Fibroblast of skin of right quadriceps (primary cell): ENCODE data around the gene FBXO2.
A peak's percentile ranks its signal among the peaks of the same experiment; 100 is the strongest.

ENCODE experiments used
- DNase-seq: peaks from one replicate; pipeline ENCODE4 v3.0.0-alpha.2; 2013

Gene FBXO2, protein sequence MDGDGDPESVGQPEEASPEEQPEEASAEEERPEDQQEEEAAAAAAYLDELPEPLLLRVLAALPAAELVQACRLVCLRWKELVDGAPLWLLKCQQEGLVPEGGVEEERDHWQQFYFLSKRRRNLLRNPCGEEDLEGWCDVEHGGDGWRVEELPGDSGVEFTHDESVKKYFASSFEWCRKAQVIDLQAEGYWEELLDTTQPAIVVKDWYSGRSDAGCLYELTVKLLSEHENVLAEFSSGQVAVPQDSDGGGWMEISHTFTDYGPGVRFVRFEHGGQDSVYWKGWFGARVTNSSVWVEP

GRCh38 chr1:11654137-11654938 is at the start of gene FBXO2, which contains the start of gene FBXO44:
TSS of gene FBXO2 (minus strand) at chr1:11654429. CDS start at chr1:11654340, 89 bp downstream.
TSS of gene FBXO44 (plus strand) at chr1:11654877. CDS start at chr1:11655836, 959 bp downstream.
- no peak for DNase-seq

GRCh38 chr1:11703357-11704193 is 49.3 kb upstream of the FBXO2 start:
- DNase-seq = no peak

DNA sequence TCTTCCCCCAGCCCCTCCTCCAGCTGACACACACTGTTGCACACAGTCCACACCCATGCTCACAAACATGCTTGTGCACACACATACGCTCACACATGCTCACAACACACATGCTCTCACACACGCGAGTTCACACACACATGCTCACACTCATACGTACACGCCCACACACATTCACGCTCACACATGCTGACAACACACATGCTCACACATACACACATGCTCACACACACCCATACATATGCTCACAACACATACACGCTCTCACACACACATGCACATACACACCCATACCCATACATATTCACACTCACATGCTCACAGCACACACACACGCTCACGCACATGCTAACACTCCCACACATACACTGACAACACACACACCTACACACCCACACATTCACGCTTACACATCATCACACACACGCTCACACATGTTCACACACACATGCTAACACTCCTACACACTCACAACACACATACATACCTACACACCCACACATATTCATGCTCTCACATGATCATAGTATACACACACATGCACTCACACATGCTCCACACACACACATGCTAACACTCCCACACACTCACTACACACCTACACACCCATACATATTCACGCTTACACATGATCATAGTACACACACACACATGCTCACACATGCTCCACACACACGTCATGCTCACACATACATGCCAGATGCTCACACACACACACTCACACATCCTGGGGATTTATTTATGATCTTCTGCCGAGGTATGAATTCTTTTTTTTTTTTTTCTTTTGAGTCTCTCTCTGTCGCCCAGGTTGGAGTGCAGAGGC is 48.0 kb upstream of the FBXO2 start:
- DNase-seq = no peak

DNA sequence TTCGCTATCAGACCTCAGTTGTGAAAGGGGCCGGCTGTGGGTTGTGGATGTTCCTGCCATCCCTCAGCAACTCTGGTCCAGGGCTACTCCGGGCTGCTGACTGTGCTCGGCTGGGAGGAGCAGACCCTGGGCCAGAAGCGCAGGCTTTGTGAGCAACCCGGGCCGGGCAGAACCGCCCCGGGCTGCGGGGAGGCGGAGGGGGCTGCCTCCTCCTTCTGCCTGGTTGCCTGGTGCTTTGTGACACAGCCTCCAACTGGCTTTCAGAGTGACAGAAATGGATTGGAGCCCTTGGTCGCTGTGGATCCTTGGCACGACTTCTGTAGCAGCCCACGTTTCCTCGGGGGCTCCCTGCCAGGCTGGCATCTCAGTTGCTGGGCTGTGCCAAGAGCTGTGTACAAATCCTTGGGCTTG is 47.3 kb upstream of the FBXO2 start:
- no peak for DNase-seq

- no peak for DNase-seq
These were observed 46.6 kb upstream of the FBXO2 start for GRCh38 chr1:11700601-11701467.

DNA sequence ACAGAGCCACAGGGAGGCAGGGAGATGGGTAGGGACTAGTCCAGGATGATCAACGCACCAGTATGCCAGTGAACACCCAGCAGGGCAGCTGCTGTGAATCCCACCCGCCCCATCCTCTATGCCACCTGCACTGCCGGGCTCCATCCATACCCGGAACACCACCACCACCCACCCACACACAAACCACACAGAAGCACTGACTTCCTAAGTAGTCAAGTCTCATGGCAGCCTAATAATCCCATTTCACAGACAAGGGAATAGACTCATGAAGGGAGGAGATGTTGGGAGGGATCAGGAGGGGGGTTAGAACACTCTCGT is 43.6 kb upstream of the FBXO2 start:
- DNase-seq = no peak

- DNase-seq = no peak
These were observed 43.1 kb upstream of the FBXO2 start for GRCh38 chr1:11697188-11697892.

DNA sequence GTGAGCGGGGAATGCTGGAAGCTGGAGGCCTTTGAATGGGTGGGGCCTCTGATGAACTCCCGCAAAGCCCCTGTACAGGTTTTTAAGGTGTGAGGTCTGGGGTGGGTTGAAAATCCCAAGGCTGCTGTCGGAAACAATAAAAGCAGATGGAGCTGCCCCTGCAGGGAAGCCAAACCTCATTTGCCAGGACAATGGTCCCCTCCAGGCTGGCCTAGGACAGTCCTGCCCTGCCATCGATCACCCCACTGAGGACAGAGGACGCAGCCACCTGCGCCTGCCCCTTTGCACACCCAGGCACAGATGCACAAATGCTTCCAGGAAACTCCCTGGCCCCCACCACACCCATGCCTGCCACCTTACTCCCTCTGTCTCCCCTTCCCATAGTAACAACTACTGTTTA is 41.6 kb upstream of the FBXO2 start:
- DNase-seq = no peak

DNA sequence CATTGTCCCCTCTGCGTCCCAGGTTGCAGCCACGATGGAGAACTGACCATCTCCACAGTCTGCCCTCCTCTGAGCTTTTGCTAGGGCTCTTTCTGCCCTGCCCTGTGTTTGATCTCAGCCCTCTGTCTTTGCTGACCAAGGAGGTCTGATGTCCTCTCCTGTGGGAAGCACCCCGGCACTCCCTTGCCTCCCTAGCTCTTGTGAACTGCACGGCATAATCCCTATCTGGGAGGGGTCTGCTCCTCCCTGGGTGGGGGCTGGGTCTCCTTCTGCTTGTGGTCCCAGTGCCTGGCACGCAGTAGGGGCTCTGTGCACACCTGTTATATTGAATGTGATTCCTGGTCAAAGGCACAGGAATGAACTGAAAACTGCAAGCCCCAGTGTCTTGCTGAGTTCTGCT is 39.7 kb upstream of the FBXO2 start:
- DNase-seq = no peak

DNA sequence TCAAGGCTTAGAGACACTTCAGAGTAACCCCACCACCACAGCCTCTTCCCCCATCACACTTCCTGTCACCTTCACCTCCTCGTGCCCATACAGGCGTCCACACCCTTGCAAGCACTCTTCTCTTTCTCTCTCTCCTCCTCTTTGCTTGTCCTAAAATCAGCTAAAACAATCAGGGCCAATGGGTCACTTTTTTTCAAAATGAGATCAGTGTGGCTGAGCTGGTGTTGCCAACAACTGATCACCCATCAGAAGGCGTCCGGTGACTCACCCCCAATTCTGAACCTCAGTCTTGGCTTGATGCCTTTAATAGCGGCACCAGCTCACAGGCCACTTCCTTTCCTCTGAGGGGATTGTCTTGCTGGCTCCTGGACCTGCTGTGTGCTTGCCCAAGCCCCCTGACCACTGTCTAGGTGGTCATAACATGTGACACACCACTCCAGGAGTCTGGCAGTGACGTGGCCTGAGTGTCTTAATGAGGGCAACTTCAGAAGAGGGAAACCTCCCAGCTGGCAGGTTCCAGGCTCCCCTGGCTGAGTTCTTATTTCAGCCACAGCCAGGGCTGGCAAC is 38.9 kb upstream of the FBXO2 start:
- peak; percentile 72 for DNase-seq

DNA sequence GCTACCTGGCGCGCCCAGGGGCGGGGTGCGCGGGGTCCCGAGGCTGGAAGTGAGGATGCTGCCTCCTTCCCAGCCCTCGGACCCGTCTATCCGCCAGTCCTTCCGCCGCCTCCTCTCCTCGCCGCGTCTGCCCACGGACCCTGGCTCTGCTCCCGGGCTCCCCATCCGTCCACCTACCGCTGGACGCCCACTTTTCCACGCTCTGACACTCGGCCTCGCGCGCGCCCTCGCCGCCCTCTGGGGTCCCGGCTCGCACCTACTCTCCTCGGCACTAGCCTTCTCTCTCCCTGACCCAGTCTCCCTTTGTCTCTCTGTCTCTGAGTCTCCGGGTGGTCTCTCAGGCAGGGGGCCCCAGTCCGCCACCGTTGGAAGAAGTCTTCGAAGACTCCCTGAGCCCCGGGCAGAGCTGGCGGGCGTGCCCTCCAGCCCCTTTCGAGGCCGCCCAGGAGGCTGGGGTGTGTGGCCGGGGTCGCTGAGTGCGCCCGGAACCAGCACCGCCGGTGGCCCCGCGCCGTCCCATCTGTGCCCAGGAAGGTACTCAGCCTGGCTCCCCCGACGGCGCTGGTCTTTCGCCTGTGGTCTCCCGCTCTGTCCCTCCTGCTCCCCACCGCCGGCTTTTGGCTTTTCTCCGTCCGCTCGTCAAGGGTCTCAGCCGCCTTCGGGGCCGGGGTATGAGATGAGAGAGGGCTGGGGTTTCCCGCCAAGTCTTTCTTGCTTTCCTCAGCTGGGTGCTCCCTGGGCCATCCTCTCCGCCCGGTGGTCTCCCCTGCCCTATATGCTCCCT is 37.9 kb upstream of the FBXO2 start:
- DNase-seq = no peak

DNA sequence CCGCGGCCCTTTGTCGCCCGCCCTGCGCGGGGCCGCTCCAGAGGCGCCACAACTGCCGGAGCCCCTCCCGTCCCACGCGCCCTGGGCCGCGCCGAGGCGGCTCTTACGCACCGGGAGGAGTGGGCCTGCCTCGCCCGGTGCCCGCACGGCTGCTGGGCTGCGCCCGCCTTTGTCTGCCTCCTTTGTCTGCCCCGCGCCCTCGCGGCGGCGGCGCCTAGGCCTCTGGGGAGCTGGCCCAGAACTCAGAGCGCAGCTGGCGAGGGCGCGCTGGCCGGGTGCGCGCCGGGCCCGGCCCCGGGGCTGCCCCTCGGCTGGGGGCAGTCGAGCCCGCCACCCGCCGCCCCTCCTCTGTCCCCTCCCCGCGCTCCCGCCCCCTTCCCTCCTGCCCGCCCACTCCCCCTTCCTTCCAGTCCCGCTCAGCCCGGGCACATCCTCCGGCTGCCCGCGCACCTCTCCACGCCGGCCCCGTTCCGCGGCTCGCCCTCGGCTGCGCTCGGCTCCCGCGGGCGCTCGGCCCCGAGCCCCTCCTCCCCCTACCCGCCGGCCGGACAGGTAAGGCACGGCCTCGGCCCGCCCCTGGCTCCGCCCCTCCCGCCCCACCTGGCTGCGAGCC is 37.2 kb upstream of the FBXO2 start, which contains the start of gene DRAXIN:
Gene DRAXIN, plus strand, starts transcription at position 409 of the 613 bp plus-strand sequence. CDS start 14,549 bp downstream, outside the sequence.
- DNase-seq = no peak

- DNase-seq = no peak
These were observed 36.4 kb upstream of the FBXO2 start for GRCh38 chr1:11690397-11691301.

DNA sequence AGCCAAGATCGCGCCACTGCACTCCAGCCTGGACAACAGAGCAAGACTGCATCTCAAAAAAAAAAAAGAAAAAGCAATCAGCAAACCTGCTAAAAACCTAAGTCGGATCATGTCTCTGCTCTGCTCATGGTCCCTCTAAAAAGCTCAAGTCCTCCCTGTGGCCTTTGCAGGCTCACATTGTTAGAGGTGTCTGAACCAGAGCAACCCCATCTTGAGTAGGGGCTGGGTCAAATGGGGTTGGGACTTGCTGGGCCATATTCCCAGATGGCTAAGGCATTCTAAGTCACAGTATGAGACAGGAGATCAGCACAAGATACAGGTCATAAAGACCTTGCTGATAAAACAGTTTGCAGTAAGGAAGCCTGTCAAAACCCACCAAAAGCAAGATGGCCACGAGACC is 34.3 kb upstream of the FBXO2 start:
- no peak for DNase-seq

- DNase-seq = no peak
These were observed 31.1 kb upstream of the FBXO2 start for GRCh38 chr1:11685210-11685752.

GRCh38 chr1:11684070-11684469 is 29.8 kb upstream of the FBXO2 start:
- DNase-seq = peak; percentile 28

DNA sequence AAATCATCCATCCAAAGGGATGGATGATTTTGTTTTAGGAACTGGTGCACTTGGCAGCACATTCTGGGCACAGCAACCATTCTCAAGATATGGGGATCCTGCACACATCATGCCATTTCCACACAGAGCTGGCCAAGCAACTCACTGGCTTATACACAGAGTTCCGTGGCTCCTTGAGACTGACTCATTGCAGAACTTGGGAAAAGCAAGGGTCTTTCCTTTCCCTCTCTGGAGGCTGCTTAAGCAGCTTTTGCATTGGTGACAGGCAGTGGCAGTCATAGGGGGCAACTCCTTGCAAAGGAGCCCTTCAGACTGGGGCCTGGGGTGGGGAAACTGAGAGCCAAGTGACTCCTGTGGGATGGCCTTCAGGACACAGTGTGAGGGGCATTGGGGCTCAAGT is 28.6 kb upstream of the FBXO2 start:
- DNase-seq = no peak
